Skeletal muscle tissue (tissue), 4 donors: ENCODE data around the gene LTBP1. TPM values are rescaled to one million over a fixed set of nuclear protein-coding genes. Genes with fewer than 3 reads are reported as not detected.
"Not testable (repeated sequence)": the region's sequence is repeated elsewhere in the genome, so short reads cannot be mapped to it uniquely, and the experiment has no call there.

ENCODE experiments used
- H3K27ac ChIP-seq: one replicate; pipeline ENCODE4 v1.7.0; 2013; ENCODE audit warnings: mild to moderate bottlenecking, low read depth, low read length, inconsistent platforms
- H3K27me3 ChIP-seq, 3 donors: one replicate each; pipeline ENCODE4 v1.7.0; 2013; ENCODE audit warnings: low read length in 3 of 3; ENCODE audit not compliant: control insufficient read depth in 3 of 3, insufficient read depth in 3 of 3
- H3K36me3 ChIP-seq, 3 donors: one replicate each; pipeline ENCODE4 v1.7.0; 2013; ENCODE audit warnings: low read length in 3 of 3; ENCODE audit not compliant: control insufficient read depth in 3 of 3, insufficient read depth in 3 of 3
- H3K4me1 ChIP-seq, 3 donors: one replicate each; pipeline ENCODE4 v1.7.0; 2013; ENCODE audit warnings: low read length in 3 of 3, mild to moderate bottlenecking in 3 of 3; ENCODE audit not compliant: control insufficient read depth in 3 of 3, insufficient read depth in 3 of 3
- H3K4me3 ChIP-seq, 3 donors: one replicate each; pipeline ENCODE4 v1.7.0; 2013; ENCODE audit warnings: low read length in 3 of 3
- H3K9ac ChIP-seq, 3 donors: one replicate each; pipeline ENCODE4 v1.7.0; 2013; ENCODE audit warnings: low read length in 3 of 3, mild to moderate bottlenecking in 3 of 3, moderate library complexity in 2 of 3, low read depth in 1 of 3
- H3K9me3 ChIP-seq, 3 donors: one replicate each; pipeline ENCODE4 v1.7.0; 2013; ENCODE audit warnings: low read length in 3 of 3; ENCODE audit not compliant: control insufficient read depth in 3 of 3
- total RNA-seq: library from RNA; depleted of rRNA; stranded (reverse); fragments of >200 nt; gene quantifications from one replicate; pipeline ENCODE4 v1.2.3, GENCODE V29; 2014
- donor health status: Osteomylitis.

LTBP1 gene
- total RNA-seq, 1 donor from 2014 or later: 78.8 TPM

DNA sequence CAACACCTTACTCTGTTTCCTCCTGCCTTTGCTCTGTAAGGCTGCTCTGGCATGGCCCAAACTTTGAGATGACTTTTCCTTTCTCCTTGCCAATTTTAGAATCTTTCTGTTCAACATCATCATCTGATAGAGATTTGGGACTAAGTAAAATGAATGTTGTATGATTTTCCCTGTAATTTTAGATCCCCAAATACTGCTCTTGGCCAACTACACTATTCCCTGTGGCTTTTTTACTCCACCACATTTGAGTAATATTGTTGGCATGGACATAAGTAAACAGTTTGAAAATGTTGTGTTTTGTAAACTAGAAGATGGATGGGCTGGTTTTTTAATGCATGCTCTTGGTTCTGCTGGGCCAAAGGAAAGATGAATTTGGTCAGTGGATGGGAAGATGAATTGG lies 12.1 kb downstream of the LTBP1 start:
- no peaks in the 10 kb centered on the region for H3K36me3 ChIP-seq
- no peak overlapping the region for H3K27ac ChIP-seq
- H3K27me3 ChIP-seq: no peaks in the 10 kb centered on the region
- H3K9me3 ChIP-seq: no peaks in the 10 kb centered on the region
- no peak overlapping the region for H3K4me3 ChIP-seq
- no peak overlapping the region for H3K9ac ChIP-seq
- H3K4me1 ChIP-seq: no peaks in the 10 kb centered on the region

DNA sequence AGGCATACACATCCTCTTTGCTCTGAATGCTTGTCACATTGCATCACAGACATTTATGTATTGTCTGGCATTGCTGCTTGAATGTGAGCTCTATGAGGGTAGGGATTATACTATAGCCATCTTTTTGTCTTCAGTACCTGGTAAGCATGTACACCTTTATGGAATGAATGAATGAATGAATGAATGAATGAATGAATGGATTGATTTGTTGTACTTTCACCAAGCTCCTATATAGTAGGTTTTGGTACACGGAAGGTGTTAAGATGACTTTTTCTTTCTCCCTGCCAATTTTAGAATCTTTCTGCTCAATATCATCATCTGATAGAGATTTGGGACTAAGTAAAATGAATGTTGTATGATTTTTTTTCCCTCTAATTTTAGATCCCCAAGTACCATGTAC lies 13.5 kb downstream of the LTBP1 start:
- no peaks in the 10 kb centered on the region for H3K9me3 ChIP-seq
- H3K27ac ChIP-seq: no peak overlapping the region
- no peak overlapping the region for H3K9ac ChIP-seq
- no peak overlapping the region for H3K4me3 ChIP-seq
- no peaks in the 10 kb centered on the region for H3K27me3 ChIP-seq
- H3K4me1 ChIP-seq: no peaks in the 10 kb centered on the region
- H3K36me3 ChIP-seq: no peaks in the 10 kb centered on the region

GRCh38 chr2:32960647-32961403 lies 14.1 kb downstream of the LTBP1 start:
- no peaks in the 10 kb centered on the region for H3K4me1 ChIP-seq
- no peak overlapping the region for H3K27ac ChIP-seq
- no peaks in the 10 kb centered on the region for H3K36me3 ChIP-seq
- H3K9ac ChIP-seq: no peak overlapping the region
- no peaks in the 10 kb centered on the region for H3K9me3 ChIP-seq
- H3K27me3 ChIP-seq: no peaks in the 10 kb centered on the region
- no peak overlapping the region for H3K4me3 ChIP-seq

DNA sequence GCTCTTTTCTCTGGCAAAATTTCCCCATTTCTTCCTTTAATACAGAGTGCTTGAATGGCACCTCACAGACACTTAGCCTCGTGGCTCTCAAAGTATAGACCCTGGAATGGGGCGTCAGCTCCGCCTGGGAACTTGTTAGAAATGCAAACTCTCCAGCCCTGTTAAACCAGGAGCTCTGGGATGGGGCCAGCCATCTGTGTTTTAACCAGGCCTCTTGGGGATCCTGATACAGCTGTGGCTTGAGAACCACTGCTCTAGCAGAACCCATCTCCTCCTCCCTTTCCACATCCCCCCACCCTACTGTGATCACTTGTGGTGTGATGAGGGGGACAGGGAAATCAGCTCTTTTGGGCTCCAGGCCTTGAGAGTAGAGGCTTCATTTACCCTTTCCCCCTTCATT lies 15.9 kb downstream of the LTBP1 start:
- H3K36me3 ChIP-seq: no peaks in the 10 kb centered on the region
- no peaks in the 10 kb centered on the region for H3K27me3 ChIP-seq
- no peak overlapping the region for H3K9ac ChIP-seq
- no peaks in the 10 kb centered on the region for H3K9me3 ChIP-seq
- H3K4me1 ChIP-seq: no peaks in the 10 kb centered on the region
- no peak overlapping the region for H3K4me3 ChIP-seq
- H3K27ac ChIP-seq: no peak overlapping the region

- H3K27ac ChIP-seq: no peak overlapping the region
Observed at GRCh38 chr2:32963941-32964340, 17.2 kb downstream of the LTBP1 start.

DNA sequence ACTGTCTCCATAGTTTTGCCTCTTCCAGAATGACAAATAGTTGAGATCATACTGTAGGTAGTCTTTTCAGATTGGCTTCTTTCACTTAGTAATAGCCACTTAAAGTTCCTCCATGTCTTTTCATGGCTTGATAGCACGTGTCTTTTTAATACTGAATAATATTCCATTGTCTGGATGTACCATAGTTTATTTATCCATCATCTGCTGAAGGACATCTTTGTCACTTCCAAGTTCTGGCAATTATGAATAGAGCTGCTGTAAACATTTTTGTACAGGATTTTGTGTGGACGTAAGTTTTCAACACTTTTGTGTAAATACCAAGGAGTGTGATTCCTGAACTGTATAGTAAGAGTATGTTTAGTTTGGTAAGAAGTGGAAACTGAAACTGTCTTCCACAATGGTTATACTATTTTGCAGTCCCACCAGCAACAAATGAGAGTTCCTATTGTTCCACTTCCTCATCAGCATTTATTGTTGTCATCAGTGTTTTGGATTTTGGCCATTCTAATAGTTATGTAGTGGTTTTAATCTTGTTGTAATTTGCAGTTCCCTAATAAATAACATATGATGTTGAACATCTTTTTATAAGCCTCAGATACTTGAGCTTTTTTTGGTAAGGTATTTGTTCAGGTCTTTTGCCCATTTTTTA lies 18.9 kb downstream of the LTBP1 start:
- no peaks in the 10 kb centered on the region for H3K4me1 ChIP-seq
- H3K27me3 ChIP-seq: no peaks in the 10 kb centered on the region
- H3K9me3 ChIP-seq: no peaks in the 10 kb centered on the region
- no peak overlapping the region for H3K9ac ChIP-seq
- H3K4me3 ChIP-seq: no peak overlapping the region
- H3K36me3 ChIP-seq: no peaks in the 10 kb centered on the region
- H3K27ac ChIP-seq: no peak overlapping the region

More at GRCh38 chr2:32963941-32964340, 17.2 kb downstream of the LTBP1 start:
- H3K4me3 ChIP-seq: no peak overlapping the region
- no peak overlapping the region for H3K9ac ChIP-seq
- no peaks in the 10 kb centered on the region for H3K27me3 ChIP-seq
- H3K36me3 ChIP-seq: no peaks in the 10 kb centered on the region
- H3K4me1 ChIP-seq: no peaks in the 10 kb centered on the region
- H3K9me3 ChIP-seq: no peaks in the 10 kb centered on the region

GRCh38 chr2:32969444-32970162 lies 22.9 kb downstream of the LTBP1 start:
- Histone ChIP-seq H3K36me3 (no peaks in the 10 kb centered on the region), H3K4me3 (no peak overlapping the region), H3K27me3 (no peaks in the 10 kb centered on the region), H3K27ac (no peak overlapping the region), H3K9me3 (no peaks in the 10 kb centered on the region), H3K9ac (no peak overlapping the region), H3K4me1 (no peaks in the 10 kb centered on the region)

DNA sequence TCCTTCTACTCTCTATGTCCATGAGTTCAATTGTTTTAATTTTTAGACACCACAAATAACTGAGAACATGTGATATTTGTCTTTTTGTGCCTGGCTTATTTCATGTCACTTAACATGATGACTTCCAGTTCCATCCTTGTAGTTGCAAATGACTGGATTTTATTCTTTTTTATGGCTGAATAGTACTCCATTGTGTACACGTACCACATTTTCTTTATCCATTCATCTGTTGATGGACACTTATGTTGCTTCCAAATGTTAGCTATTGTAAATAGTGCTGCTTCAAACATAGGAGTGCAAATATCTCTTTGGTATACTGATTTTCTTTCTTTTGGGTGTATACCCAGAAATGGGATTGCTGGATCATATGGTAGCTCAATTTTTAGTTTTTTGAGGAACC lies 27.0 kb downstream of the LTBP1 start:
- not testable (repeated sequence) for H3K9ac ChIP-seq, H3K4me3 ChIP-seq, H3K27ac ChIP-seq, H3K27me3 ChIP-seq, H3K4me1 ChIP-seq, H3K36me3 ChIP-seq, H3K9me3 ChIP-seq

GRCh38 chr2:32976409-32977063 lies 29.8 kb downstream of the LTBP1 start:
- no peak overlapping the region for H3K4me3 ChIP-seq
- H3K27ac ChIP-seq: no peak overlapping the region
- H3K9me3 ChIP-seq: no peaks in the 10 kb centered on the region
- H3K9ac ChIP-seq: no peak overlapping the region
- H3K36me3 ChIP-seq: no peaks in the 10 kb centered on the region
- H3K4me1 ChIP-seq: peaks cover 5 to 7% (median 5%) of the 10 kb centered on the region in 3 donors
- H3K27me3 ChIP-seq: no peaks in the 10 kb centered on the region
